B cell (primary cell): ENCODE results near the gene SCN4A. TPM values are rescaled to one million over a fixed set of nuclear protein-coding genes. Genes with fewer than 3 reads are reported as not detected.
A peak's percentile ranks its signal among the peaks of the same experiment; 100 is the strongest.
"Not testable (repeated sequence)": the region's sequence is repeated elsewhere in the genome, so short reads cannot be mapped to it uniquely, and the experiment has no call there.

Source experiments
- ATAC-seq: fragments of 200-7000 bp; cut with Tn5 transposase; one replicate; pipeline ENCODE4 v1.10.0; 2021; ENCODE audit warnings: low read depth, mild to moderate bottlenecking, moderate number of reproducible peaks, moderate library complexity
- CTCF ChIA-PET: fragments of 350-600 bp; sonication (Branson Sonifier 250); formaldehyde crosslinking; loops from one replicate; lab custom pipeline; 2021; ENCODE audit warnings: antibody characterized with exemption, inconsistent platforms; lab: Charles Lee
- POLR2A ChIA-PET: fragments of 350-600 bp; sonication (Branson Sonifier 250); formaldehyde crosslinking; loops from one replicate; lab custom pipeline; 2021; ENCODE audit warnings: antibody characterized with exemption; lab: Charles Lee
- DNase-seq: peaks from one replicate; pipeline ENCODE4 v3.0.0; 2013
- H2AFZ ChIP-seq: 2 replicates; pipeline ENCODE4 v1.6.1; 2012; ENCODE audit warnings: mild to moderate bottlenecking, low read depth, low read length; ENCODE audit not compliant: insufficient read depth, poor library complexity, severe bottlenecking
- H3K27ac ChIP-seq, 2 donors: 1 replicate in 1 of 2; 2 replicates in 1 of 2; pipeline ENCODE4 v1.5.1; 2012 to 2013; ENCODE audit warnings: low read length in 2 of 2, mild to moderate bottlenecking in 2 of 2, moderate library complexity in 1 of 2
- H3K27me3 ChIP-seq, 4 experiments: fragments of 200-600 bp in 1 of 4; sonication (generic) in 1 of 4; replicated peaks in 1 of 4; 1 replicate in 2 of 4; 2 replicates in 2 of 4; pipeline versions ENCODE4 v1.6.1 to v1.7.0; 2013 to 2016; ENCODE audit warnings: low read length in 3 of 4, mild to moderate bottlenecking in 2 of 4, mixed read lengths in 1 of 4, moderate library complexity in 1 of 4; ENCODE audit not compliant: insufficient read depth in 4 of 4, control insufficient read depth in 3 of 4; ENCODE audit errors: control extremely low read depth in 1 of 4
- H3K36me3 ChIP-seq, 2 experiments: replicated peaks in 1 of 2; 1 replicate in 1 of 2; 2 replicates in 1 of 2; pipeline versions ENCODE4 v1.6.1 to v1.7.1; 2013; ENCODE audit warnings: low read length in 1 of 2; ENCODE audit not compliant: insufficient read depth in 2 of 2, control insufficient read depth in 1 of 2; ENCODE audit errors: control extremely low read depth in 1 of 2, extremely low read depth in 1 of 2
- H3K4me1 ChIP-seq, 2 donors: fragments of 200-600 bp in 1 of 2; sonication (generic) in 1 of 2; 1 replicate in 1 of 2; 2 replicates in 1 of 2; pipeline versions ENCODE4 v1.5.1 to v1.6.1; 2013 to 2017; ENCODE audit warnings: low read length in 2 of 2; ENCODE audit not compliant: control insufficient read depth in 2 of 2, insufficient read depth in 2 of 2
- H3K4me2 ChIP-seq: replicated peaks from 2 replicates; pipeline ENCODE3; 2012; ENCODE audit warnings: mild to moderate bottlenecking, low read depth, low read length; ENCODE audit not compliant: poor library complexity, severe bottlenecking
- H3K4me3 ChIP-seq, 5 experiments: fragments of 200-600 bp in 1 of 5; sonication (generic) in 1 of 5; 1 replicate in 3 of 5; 2 replicates in 2 of 5; pipeline versions ENCODE4 v1.5.1 to v1.7.0; 2011 to 2016; ENCODE audit warnings: low read length in 4 of 5, mild to moderate bottlenecking in 4 of 5, low read depth in 2 of 5, control low read depth in 1 of 5, moderate library complexity in 1 of 5; ENCODE audit not compliant: insufficient read depth in 1 of 5; ENCODE audit errors: control extremely low read depth in 1 of 5, extremely low read depth in 1 of 5
- H3K79me2 ChIP-seq: fragments of 200-600 bp; sonication (generic); one replicate; pipeline ENCODE4 v1.6.0; 2016; ENCODE audit warnings: low read length; ENCODE audit not compliant: control insufficient read depth, insufficient read depth
- H3K9ac ChIP-seq: fragments of 200-600 bp; sonication (generic); 2 replicates; pipeline ENCODE4 v1.6.1; 2017; ENCODE audit warnings: mild to moderate bottlenecking, low read length, moderate library complexity
- H3K9me3 ChIP-seq, 3 donors: one replicate each; pipeline versions ENCODE4 v1.6.1 to v1.7.1; 2013; ENCODE audit warnings: low read length in 2 of 3; ENCODE audit not compliant: control insufficient read depth in 2 of 3, insufficient read depth in 1 of 3; ENCODE audit errors: control extremely low read depth in 1 of 3
- H4K20me1 ChIP-seq: 2 replicates; pipeline ENCODE4 v1.6.0; 2012; ENCODE audit warnings: mild to moderate bottlenecking, low read length; ENCODE audit not compliant: insufficient read depth, control insufficient read depth, poor library complexity, severe bottlenecking
- H3K27ac Mint-ChIP-seq: one replicate; pipeline ENCODE4 v1.8.0; 2021; ENCODE audit warnings: mixed read lengths
- H3K27me3 Mint-ChIP-seq: one replicate; pipeline ENCODE4 v1.8.0; 2021; ENCODE audit warnings: mixed read lengths
- H3K4me1 Mint-ChIP-seq: one replicate; pipeline ENCODE4 v1.8.0; 2021; ENCODE audit warnings: mixed read lengths
- H3K4me3 Mint-ChIP-seq: one replicate; pipeline ENCODE4 v1.8.0; 2021; ENCODE audit warnings: mixed read lengths
- H3K9me3 Mint-ChIP-seq: one replicate; pipeline ENCODE4 v1.8.0; 2022; ENCODE audit warnings: mixed read lengths; ENCODE audit not compliant: insufficient read depth
- WGBS: methylation state at CpG from one replicate; pipeline ENCODE4 v1.1.5; 2013; ENCODE audit warnings: missing lambda C conversion rate; ENCODE audit not compliant: insufficient coverage; 5-methylcytosine and 5-hydroxymethylcytosine counted together
- intact Hi-C: fragments of 100-400 bp; cut with micrococcal nuclease; formaldehyde crosslinking; loops from one replicate; pipeline ENCODE4 v1.10.0; 2022
- polyA plus RNA-seq: library from polyadenylated mRNA; depleted of rRNA; stranded (reverse); fragments of >200 nt; gene quantifications from 2 replicates; pipeline ENCODE4 v1.2.3, GENCODE V29; 2012
- small RNA-seq: library from RNA; depleted of rRNA; stranded (forward); fragments of <200 nt; gene quantifications from one replicate; pipeline ENCODE3, GENCODE V24; 2012; ENCODE audit warnings: low replicate concordance, low read depth; ENCODE audit not compliant: insufficient read length
- total RNA-seq, 2 donors: library from RNA; stranded (reverse); fragments of 120-200 nt in 1 of 2; gene quantifications; 1 replicate in 1 of 2; 2 replicates in 1 of 2; pipeline versions ENCODE4 v1.2.3 to v1.2.4, GENCODE V29; 2013 to 2022
- TF ChIP-seq, protein P1 (sequence below): fragments of 200-600 bp; IDR thresholded peaks from one replicate; pipeline ENCODE4 v1.8.0; 2022; ENCODE audit warnings: antibody characterized with exemption, mild to moderate bottlenecking

Gene SCN4A
- total and polyA plus RNA-seq, 2 donors (not counting 1 experiment from before 2014, with no cell fraction given): 1.1 to 1.4 TPM

- WGBS: 80% methylated on average over 1 of the region's 11 CpGs
- CTCF ChIA-PET: interaction anchor here (1.7 to 5.5 kb wide), 2 partner anchors 11 to 137 kb away, joined by 5 to 33 read pairs; no protein-coding TSS in a partner anchor
- H3K27ac Mint-ChIP-seq, DNase-seq, H3K4me2 ChIP-seq, H3K4me3 ChIP-seq, H3K9me3 ChIP-seq, H3K4me3 Mint-ChIP-seq, H3K4me1 Mint-ChIP-seq, intact Hi-C loops, H3K9me3 Mint-ChIP-seq, H3K36me3 ChIP-seq, H3K4me1 ChIP-seq, POLR2A ChIA-PET, H3K9ac ChIP-seq, H2AFZ ChIP-seq, H3K79me2 ChIP-seq, H3K27me3 Mint-ChIP-seq, H3K27me3 ChIP-seq, ATAC-seq, H3K27ac ChIP-seq, H4K20me1 ChIP-seq: not testable (repeated sequence)
Measured at GRCh38 chr17:63892316-63893037, 80.2 kb downstream of the SCN4A start.

DNA sequence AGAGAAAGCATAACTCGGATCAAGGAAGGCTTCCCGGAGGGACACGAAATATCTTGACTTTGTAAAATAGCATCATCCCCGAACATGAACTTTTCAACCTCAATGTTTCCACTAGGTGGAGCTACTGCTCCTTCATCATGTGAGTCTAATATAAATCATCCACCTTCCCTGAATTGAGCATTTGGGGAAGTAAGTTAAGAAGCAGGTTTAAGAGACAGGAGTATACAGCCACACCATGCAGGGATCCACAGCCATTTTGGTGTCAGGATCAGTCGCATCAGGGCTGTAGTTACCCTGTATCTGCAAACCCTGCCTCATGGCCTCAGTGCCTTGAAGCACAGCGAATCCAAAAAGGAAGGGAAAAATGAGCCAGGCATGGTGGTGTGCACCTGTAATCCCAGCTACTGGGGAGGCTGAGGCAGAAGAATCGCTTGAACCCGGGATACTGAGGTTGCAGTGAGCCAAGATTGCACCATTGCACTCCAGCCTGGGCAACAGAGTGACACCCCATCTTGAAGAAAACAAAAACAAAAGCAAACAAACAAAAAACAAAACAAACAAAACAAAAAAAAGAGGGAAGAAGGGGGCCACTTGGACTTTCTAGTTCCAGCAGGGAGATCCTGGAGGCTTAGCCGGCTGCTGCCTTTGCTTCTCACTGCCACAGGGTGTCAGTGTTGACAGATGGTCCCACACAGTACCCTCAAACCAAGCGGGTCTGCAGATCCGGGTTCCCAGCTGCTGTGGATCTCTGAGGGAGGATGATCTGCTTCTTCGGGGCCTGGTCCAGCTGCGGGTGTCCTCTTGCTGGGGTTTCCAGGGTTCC, 83.5 kb downstream of the SCN4A start:
- TF ChIP-seq, protein P1, sequence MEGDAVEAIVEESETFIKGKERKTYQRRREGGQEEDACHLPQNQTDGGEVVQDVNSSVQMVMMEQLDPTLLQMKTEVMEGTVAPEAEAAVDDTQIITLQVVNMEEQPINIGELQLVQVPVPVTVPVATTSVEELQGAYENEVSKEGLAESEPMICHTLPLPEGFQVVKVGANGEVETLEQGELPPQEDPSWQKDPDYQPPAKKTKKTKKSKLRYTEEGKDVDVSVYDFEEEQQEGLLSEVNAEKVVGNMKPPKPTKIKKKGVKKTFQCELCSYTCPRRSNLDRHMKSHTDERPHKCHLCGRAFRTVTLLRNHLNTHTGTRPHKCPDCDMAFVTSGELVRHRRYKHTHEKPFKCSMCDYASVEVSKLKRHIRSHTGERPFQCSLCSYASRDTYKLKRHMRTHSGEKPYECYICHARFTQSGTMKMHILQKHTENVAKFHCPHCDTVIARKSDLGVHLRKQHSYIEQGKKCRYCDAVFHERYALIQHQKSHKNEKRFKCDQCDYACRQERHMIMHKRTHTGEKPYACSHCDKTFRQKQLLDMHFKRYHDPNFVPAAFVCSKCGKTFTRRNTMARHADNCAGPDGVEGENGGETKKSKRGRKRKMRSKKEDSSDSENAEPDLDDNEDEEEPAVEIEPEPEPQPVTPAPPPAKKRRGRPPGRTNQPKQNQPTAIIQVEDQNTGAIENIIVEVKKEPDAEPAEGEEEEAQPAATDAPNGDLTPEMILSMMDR: peak; percentile 66
- H3K9me3 Mint-ChIP-seq, POLR2A ChIA-PET, H3K79me2 ChIP-seq, H3K9me3 ChIP-seq, H3K27me3 ChIP-seq, H3K4me1 ChIP-seq, H2AFZ ChIP-seq, H3K27ac ChIP-seq, H3K4me2 ChIP-seq, H3K4me3 ChIP-seq, H3K27me3 Mint-ChIP-seq, H3K4me3 Mint-ChIP-seq, H3K36me3 ChIP-seq, H3K9ac ChIP-seq, H4K20me1 ChIP-seq, H3K27ac Mint-ChIP-seq, H3K4me1 Mint-ChIP-seq: not testable (repeated sequence)
- WGBS: no CpG with 5 or more reads among the region's 13 CpGs
- intact Hi-C loops: loop anchor here (5.0 kb wide), 1 partner anchor 243 kb away; the partner anchor contains the start of gene ERN1
- DNase-seq: peak; percentile 62
- CTCF ChIA-PET: interaction anchor here (0.7 to 5.6 kb wide), 12 partner anchors 14 to 393 kb away, joined by 3 to 46 read pairs (median 4); no protein-coding TSS in a partner anchor
- ATAC-seq: peak; percentile 90

Small RNA genes within 50 kb of the gene (small RNA-seq; reads per million reads assigned to genes)
- gene AC127029.1 (not detected), gene GH1 (not detected)

Other genes with a start within 250 kb of the SCN4A start
- 87.4 and 93.2 TPM in 2 replicates for gene STRADA, start 231.1 kb downstream of the SCN4A start, total RNA-seq
- 45.2 and 48.1 TPM in 2 replicates for gene STRADA, start 231.1 kb downstream of the SCN4A start, polyA plus RNA-seq
- 36.2 and 39.7 TPM in 2 replicates for gene CCDC47, start 199.3 kb downstream of the SCN4A start, total RNA-seq
- 7.4 and 12.9 TPM in 2 replicates for gene CCDC47, start 199.3 kb downstream of the SCN4A start, polyA plus RNA-seq
- gene DDX42, start 198.7 kb downstream of the SCN4A start, total RNA-seq: 170 and 181 TPM in 2 replicates
- gene DDX42, start 198.7 kb downstream of the SCN4A start, polyA plus RNA-seq: 61.6 and 118 TPM in 2 replicates
- 84.7 and 87.1 TPM in 2 replicates for gene PSMC5, start 145.5 kb downstream of the SCN4A start, total RNA-seq
- 104 and 113 TPM in 2 replicates for gene PSMC5, start 145.5 kb downstream of the SCN4A start, polyA plus RNA-seq
- 75.9 and 78.2 TPM in 2 replicates for gene FTSJ3, start 145.3 kb downstream of the SCN4A start, total RNA-seq
- gene FTSJ3, start 145.3 kb downstream of the SCN4A start, polyA plus RNA-seq: 26.5 and 35.1 TPM in 2 replicates
- gene SMARCD2, start 130.2 kb downstream of the SCN4A start, total RNA-seq: 124 and 125 TPM in 2 replicates
- gene SMARCD2, start 130.2 kb downstream of the SCN4A start, polyA plus RNA-seq: 56.9 and 60.6 TPM in 2 replicates
- not detected in 2 replicates for gene CSH2, start 99.2 kb downstream of the SCN4A start, total RNA-seq
- gene CSH2, start 99.2 kb downstream of the SCN4A start, polyA plus RNA-seq: not detected in 2 replicates
- not detected in 2 replicates for gene GH2, start 91.0 kb downstream of the SCN4A start, total RNA-seq
- not detected in 2 replicates for gene GH2, start 91.0 kb downstream of the SCN4A start, polyA plus RNA-seq
- gene CSH1, start 76.3 kb downstream of the SCN4A start, total RNA-seq: not detected in 2 replicates
- gene CSH1, start 76.3 kb downstream of the SCN4A start, polyA plus RNA-seq: not detected in 2 replicates
- not detected in 2 replicates for gene CSHL1, start 61.7 kb downstream of the SCN4A start, total RNA-seq
- gene CSHL1, start 61.7 kb downstream of the SCN4A start, polyA plus RNA-seq: not detected in 2 replicates
- gene GH1, start 54.1 kb downstream of the SCN4A start, total RNA-seq: 1.7 and 2.7 TPM in 2 replicates
- gene GH1, start 54.1 kb downstream of the SCN4A start, polyA plus RNA-seq: 2.3 and 3.5 TPM in 2 replicates
- gene CD79B, start 40.6 kb downstream of the SCN4A start, total RNA-seq: 891 and 915 TPM in 2 replicates
- 675 and 1,100 TPM in 2 replicates for gene CD79B, start 40.6 kb downstream of the SCN4A start, polyA plus RNA-seq
- not detected in 2 replicates for gene PRR29, start 25.4 kb upstream of the SCN4A start, total RNA-seq
- 0.03 and 0.07 TPM in 2 replicates for gene PRR29, start 25.4 kb upstream of the SCN4A start, polyA plus RNA-seq
- 48.7 and 55.7 TPM in 2 replicates for gene ICAM2, start 47.7 kb upstream of the SCN4A start, total RNA-seq
- gene ICAM2, start 47.7 kb upstream of the SCN4A start, polyA plus RNA-seq: 109 and 149 TPM in 2 replicates
- gene ERN1, start 157.2 kb upstream of the SCN4A start, total RNA-seq: 19.4 and 24.7 TPM in 2 replicates
- gene ERN1, start 157.2 kb upstream of the SCN4A start, polyA plus RNA-seq: 7.0 and 8.8 TPM in 2 replicates